WERI-Rb-1 (cell line): ENCODE data around the gene SLC10A7.

ENCODE experiments used
- DNase-seq: peaks from one replicate; pipeline ENCODE4 v3.0.0-alpha.2; 2020
- H3K27ac ChIP-seq: fragments of 250-450 bp; sonication (Bioruptor Pico); 2 replicates; pipeline ENCODE4 v1.5.1; 2020; ENCODE audit warnings: mild to moderate bottlenecking, moderate library complexity
- H3K27me3 ChIP-seq: fragments of 250-450 bp; sonication (Bioruptor Pico); 2 replicates; pipeline ENCODE4 v1.5.1; 2021; ENCODE audit warnings: mild to moderate bottlenecking, low read depth, moderate library complexity; ENCODE audit not compliant: insufficient read depth, severe bottlenecking
- H3K36me3 ChIP-seq: fragments of 250-450 bp; sonication (Bioruptor Pico); 2 replicates; pipeline ENCODE4 v1.5.1; 2020; ENCODE audit warnings: mild to moderate bottlenecking, moderate library complexity
- H3K4me3 ChIP-seq: 2 replicates; pipeline ENCODE4 v1.5.1; 2011; ENCODE audit warnings: low read depth, mild to moderate bottlenecking, control low read depth, low read length
- H3K9me3 ChIP-seq: fragments of 250-450 bp; sonication (Bioruptor Pico); 2 replicates; pipeline ENCODE4 v1.5.1; 2021; ENCODE audit warnings: mild to moderate bottlenecking, moderate library complexity; ENCODE audit not compliant: severe bottlenecking
- CTCF ChIP-seq: IDR thresholded peaks from 2 replicates; pipeline ENCODE4 v1.5.1; 2011; ENCODE audit warnings: low read depth, mild to moderate bottlenecking, control low read depth, inconsistent platforms, low read length

Gene SLC10A7

DNA sequence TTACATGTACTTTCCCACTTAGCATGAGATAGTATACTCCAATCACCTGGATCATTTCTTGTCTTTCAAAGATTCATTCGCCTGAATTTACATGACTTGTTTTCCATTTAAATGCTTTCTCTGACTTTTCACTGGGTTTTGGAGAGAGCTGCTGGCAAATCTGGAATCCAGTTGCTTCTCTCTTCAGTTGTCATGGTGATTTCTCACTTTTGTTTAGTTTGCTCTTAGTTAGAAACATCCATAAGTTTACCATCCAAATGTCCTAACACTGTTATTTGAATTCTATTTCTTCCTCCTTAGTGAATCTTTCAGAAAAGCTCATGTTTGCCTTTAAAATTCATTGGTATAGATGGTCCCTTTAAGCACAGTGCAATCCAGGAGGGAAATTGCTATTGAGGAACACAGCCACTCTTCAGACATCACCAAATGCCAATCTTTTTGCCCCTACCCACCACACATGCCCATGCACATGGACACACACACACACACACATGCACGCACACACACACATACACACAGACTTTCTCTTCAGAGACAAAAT, 255.7 kb downstream of the SLC10A7 start:
- Histone ChIP-seq H3K36me3 (no peaks in the 10 kb centered on the region; the same call in 1 of the 2 replicates), H3K4me3 (no peak overlapping the region), H3K27me3 (no peaks in the 10 kb centered on the region), H3K9me3 (no peaks in the 10 kb centered on the region), H3K27ac (no peak overlapping the region)
- DNase-seq, result no peak
- TF ChIP-seq CTCF, result no peak

DNA sequence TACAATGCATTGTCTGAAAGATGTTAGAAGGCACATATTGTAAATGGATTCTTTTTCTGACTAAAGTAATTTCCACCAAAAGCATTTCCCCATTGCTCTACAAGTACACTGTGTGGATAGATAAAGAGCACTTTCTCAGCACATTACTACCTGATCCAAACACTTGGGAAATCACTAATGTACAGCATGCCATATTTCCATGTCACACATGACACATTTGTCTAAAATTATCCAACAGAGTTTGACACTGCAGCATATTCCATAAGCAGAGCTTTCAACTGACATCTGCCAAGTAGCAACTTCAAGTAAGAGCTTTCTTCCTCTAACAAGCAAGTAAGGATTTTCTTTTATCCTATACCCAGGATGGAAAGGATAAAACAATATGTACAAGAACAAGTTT, 257.9 kb downstream of the SLC10A7 start:
- H3K27ac ChIP-seq, result no peak overlapping the region
- no peak for TF ChIP-seq CTCF

GRCh38 chr4:146261041-146261440, 260.7 kb downstream of the SLC10A7 start:
- Histone ChIP-seq H3K9me3 (no peaks in the 10 kb centered on the region), H3K36me3 (peaks cover 3% of the 10 kb centered on the region), H3K27me3 (no peaks in the 10 kb centered on the region), H3K27ac (no peak overlapping the region), H3K4me3 (no peak overlapping the region)
- no peak for DNase-seq
- TF ChIP-seq CTCF, result no peak

More for the DNA sequence above, 257.9 kb downstream of the SLC10A7 start:
- Histone ChIP-seq H3K9me3 (no peaks in the 10 kb centered on the region), H3K36me3 (no peaks in the 10 kb centered on the region), H3K27me3 (no peaks in the 10 kb centered on the region), H3K4me3 (no peak overlapping the region)
- no peak for DNase-seq

GRCh38 chr4:146260521-146260920, 261.2 kb downstream of the SLC10A7 start:
- no peak for TF ChIP-seq CTCF
- Histone ChIP-seq H3K4me3 (no peak overlapping the region), H3K36me3 (peaks cover 3% of the 10 kb centered on the region), H3K9me3 (no peaks in the 10 kb centered on the region), H3K27ac (no peak overlapping the region), H3K27me3 (no peaks in the 10 kb centered on the region)
- no peak for DNase-seq

DNA sequence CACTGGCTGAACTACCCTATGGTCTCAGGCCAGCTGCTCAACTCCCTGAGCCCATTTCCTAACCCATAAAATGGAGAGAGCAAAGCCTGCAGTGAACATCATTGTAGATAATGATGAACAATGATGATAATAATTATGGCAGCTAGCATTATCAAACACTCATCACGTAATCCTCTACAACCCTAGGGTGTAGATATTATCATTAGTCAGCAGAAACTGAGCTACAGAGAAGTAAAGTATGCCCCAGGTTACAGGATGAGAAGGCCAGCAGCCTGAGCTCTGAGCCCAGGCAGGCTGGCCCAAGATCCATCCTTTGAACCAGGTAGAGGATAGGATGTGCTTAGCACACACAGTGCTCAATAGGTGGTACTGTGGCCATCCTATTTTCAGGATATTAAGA, 264.2 kb downstream of the SLC10A7 start:
- Histone ChIP-seq H3K27me3 (no peaks in the 10 kb centered on the region), H3K36me3 (peaks cover 3% of the 10 kb centered on the region), H3K9me3 (no peaks in the 10 kb centered on the region), H3K4me3 (no peak overlapping the region), H3K27ac (no peak overlapping the region)
- no peak for DNase-seq
- TF ChIP-seq CTCF, result no peak

GRCh38 chr4:146256328-146256727, 265.4 kb downstream of the SLC10A7 start:
- no peak for DNase-seq
- no peak for TF ChIP-seq CTCF
- peaks cover 3% of the 10 kb centered on the region for H3K36me3 ChIP-seq
- H3K27ac ChIP-seq, result no peak overlapping the region
- H3K9me3 ChIP-seq, result no peaks in the 10 kb centered on the region
- H3K4me3 ChIP-seq, result no peak overlapping the region
- H3K27me3 ChIP-seq, result no peaks in the 10 kb centered on the region
